B cell (primary cell): ENCODE measurements around the gene TTL. TPM values are rescaled to one million over a fixed set of nuclear protein-coding genes. Genes with fewer than 3 reads are reported as not detected.

Source experiments
- ATAC-seq: fragments of 200-7000 bp; cut with Tn5 transposase; one replicate; pipeline ENCODE4 v1.10.0; 2021; ENCODE audit warnings: low read depth, mild to moderate bottlenecking, moderate number of reproducible peaks, moderate library complexity
- CTCF ChIA-PET: fragments of 350-600 bp; sonication (Branson Sonifier 250); formaldehyde crosslinking; loops from one replicate; lab custom pipeline; 2021; ENCODE audit warnings: antibody characterized with exemption, inconsistent platforms; lab: Charles Lee
- POLR2A ChIA-PET: fragments of 350-600 bp; sonication (Branson Sonifier 250); formaldehyde crosslinking; loops from one replicate; lab custom pipeline; 2021; ENCODE audit warnings: antibody characterized with exemption; lab: Charles Lee
- DNase-seq: peaks from one replicate; pipeline ENCODE4 v3.0.0; 2013
- H2AFZ ChIP-seq: 2 replicates; pipeline ENCODE4 v1.6.1; 2012; ENCODE audit warnings: mild to moderate bottlenecking, low read depth, low read length; ENCODE audit not compliant: insufficient read depth, poor library complexity, severe bottlenecking
- H3K27ac ChIP-seq, 2 donors: 1 replicate in 1 of 2; 2 replicates in 1 of 2; pipeline ENCODE4 v1.5.1; 2012 to 2013; ENCODE audit warnings: low read length in 2 of 2, mild to moderate bottlenecking in 2 of 2, moderate library complexity in 1 of 2
- H3K27me3 ChIP-seq, 4 experiments: fragments of 200-600 bp in 1 of 4; sonication (generic) in 1 of 4; replicated peaks in 1 of 4; 1 replicate in 2 of 4; 2 replicates in 2 of 4; pipeline versions ENCODE4 v1.6.1 to v1.7.0; 2013 to 2016; ENCODE audit warnings: low read length in 3 of 4, mild to moderate bottlenecking in 2 of 4, mixed read lengths in 1 of 4, moderate library complexity in 1 of 4; ENCODE audit not compliant: insufficient read depth in 4 of 4, control insufficient read depth in 3 of 4; ENCODE audit errors: control extremely low read depth in 1 of 4
- H3K36me3 ChIP-seq, 2 experiments: replicated peaks in 1 of 2; 1 replicate in 1 of 2; 2 replicates in 1 of 2; pipeline versions ENCODE4 v1.6.1 to v1.7.1; 2013; ENCODE audit warnings: low read length in 1 of 2; ENCODE audit not compliant: insufficient read depth in 2 of 2, control insufficient read depth in 1 of 2; ENCODE audit errors: control extremely low read depth in 1 of 2, extremely low read depth in 1 of 2
- H3K4me1 ChIP-seq, 2 donors: fragments of 200-600 bp in 1 of 2; sonication (generic) in 1 of 2; 1 replicate in 1 of 2; 2 replicates in 1 of 2; pipeline versions ENCODE4 v1.5.1 to v1.6.1; 2013 to 2017; ENCODE audit warnings: low read length in 2 of 2; ENCODE audit not compliant: control insufficient read depth in 2 of 2, insufficient read depth in 2 of 2
- H3K4me2 ChIP-seq: replicated peaks from 2 replicates; pipeline ENCODE3; 2012; ENCODE audit warnings: mild to moderate bottlenecking, low read depth, low read length; ENCODE audit not compliant: poor library complexity, severe bottlenecking
- H3K4me3 ChIP-seq, 5 experiments: fragments of 200-600 bp in 1 of 5; sonication (generic) in 1 of 5; 1 replicate in 3 of 5; 2 replicates in 2 of 5; pipeline versions ENCODE4 v1.5.1 to v1.7.0; 2011 to 2016; ENCODE audit warnings: low read length in 4 of 5, mild to moderate bottlenecking in 4 of 5, low read depth in 2 of 5, control low read depth in 1 of 5, moderate library complexity in 1 of 5; ENCODE audit not compliant: insufficient read depth in 1 of 5; ENCODE audit errors: control extremely low read depth in 1 of 5, extremely low read depth in 1 of 5
- H3K79me2 ChIP-seq: fragments of 200-600 bp; sonication (generic); one replicate; pipeline ENCODE4 v1.6.0; 2016; ENCODE audit warnings: low read length; ENCODE audit not compliant: control insufficient read depth, insufficient read depth
- H3K9ac ChIP-seq: fragments of 200-600 bp; sonication (generic); 2 replicates; pipeline ENCODE4 v1.6.1; 2017; ENCODE audit warnings: mild to moderate bottlenecking, low read length, moderate library complexity
- H3K9me3 ChIP-seq, 3 donors: one replicate each; pipeline versions ENCODE4 v1.6.1 to v1.7.1; 2013; ENCODE audit warnings: low read length in 2 of 3; ENCODE audit not compliant: control insufficient read depth in 2 of 3, insufficient read depth in 1 of 3; ENCODE audit errors: control extremely low read depth in 1 of 3
- H4K20me1 ChIP-seq: 2 replicates; pipeline ENCODE4 v1.6.0; 2012; ENCODE audit warnings: mild to moderate bottlenecking, low read length; ENCODE audit not compliant: insufficient read depth, control insufficient read depth, poor library complexity, severe bottlenecking
- H3K27ac Mint-ChIP-seq: one replicate; pipeline ENCODE4 v1.8.0; 2021; ENCODE audit warnings: mixed read lengths
- H3K27me3 Mint-ChIP-seq: one replicate; pipeline ENCODE4 v1.8.0; 2021; ENCODE audit warnings: mixed read lengths
- H3K4me1 Mint-ChIP-seq: one replicate; pipeline ENCODE4 v1.8.0; 2021; ENCODE audit warnings: mixed read lengths
- H3K4me3 Mint-ChIP-seq: one replicate; pipeline ENCODE4 v1.8.0; 2021; ENCODE audit warnings: mixed read lengths
- H3K9me3 Mint-ChIP-seq: one replicate; pipeline ENCODE4 v1.8.0; 2022; ENCODE audit warnings: mixed read lengths; ENCODE audit not compliant: insufficient read depth
- CTCF ChIP-seq: fragments of 200-600 bp; IDR thresholded peaks from one replicate; pipeline ENCODE4 v1.8.0; 2022; ENCODE audit warnings: antibody characterized with exemption, mild to moderate bottlenecking
- EZH2 ChIP-seq: IDR thresholded peaks from 2 replicates; pipeline ENCODE4 v1.6.1; 2012; ENCODE audit warnings: borderline replicate concordance, low read depth, mild to moderate bottlenecking, moderate library complexity, low read length; ENCODE audit not compliant: insufficient read depth, poor library complexity, severe bottlenecking
- WGBS: methylation state at CpG from one replicate; pipeline ENCODE4 v1.1.5; 2013; ENCODE audit warnings: missing lambda C conversion rate; ENCODE audit not compliant: insufficient coverage; 5-methylcytosine and 5-hydroxymethylcytosine counted together
- intact Hi-C: fragments of 100-400 bp; cut with micrococcal nuclease; formaldehyde crosslinking; loops from one replicate; pipeline ENCODE4 v1.10.0; 2022
- polyA plus RNA-seq: library from polyadenylated mRNA; depleted of rRNA; stranded (reverse); fragments of >200 nt; gene quantifications from 2 replicates; pipeline ENCODE4 v1.2.3, GENCODE V29; 2012
- total RNA-seq, 2 donors: library from RNA; stranded (reverse); fragments of 120-200 nt in 1 of 2; gene quantifications; 1 replicate in 1 of 2; 2 replicates in 1 of 2; pipeline versions ENCODE4 v1.2.3 to v1.2.4, GENCODE V29; 2013 to 2022

The TTL gene
- total and polyA plus RNA-seq, 2 donors (not counting 1 experiment from before 2014, with no cell fraction given), result 9.5 to 31.4 TPM

- ChIA-PET POLR2A (no interaction called here), CTCF (interaction anchor here (0.6 to 1.1 kb wide), 2 partner anchors 42 to 64 kb away, joined by 3 read pairs; partner anchors contain the start of gene CHCHD5)
- no peaks in the 10 kb centered on the region for H3K9me3 ChIP-seq
- H3K4me1 ChIP-seq, result peaks cover 15 to 18% of the 10 kb centered on the region in 2 donors
- H3K27ac Mint-ChIP-seq, result no peak within 1 kb of the TSS
- 0% methylated on average over 65 of the region's 67 CpGs for WGBS
- intact Hi-C loops, result loop anchor here (1.0 to 5.0 kb wide), 7 partner anchors 42 to 288 kb away; partner anchors contain the start of genes CHCHD5, CKAP2L, SLC20A1 and ZC3H6
- H3K4me1 Mint-ChIP-seq, result peaks cover 15% of the 10 kb centered on the region
- ATAC-seq, result peak; percentile 80
- H3K9ac ChIP-seq, result peak within 1 kb of the TSS; percentile 93
- peak within 1 kb of the TSS; percentile 85 to 94 for H3K27ac ChIP-seq
- peaks cover 50% of the 10 kb centered on the region for H3K79me2 ChIP-seq
- peak within 1 kb of the TSS; percentile 91 for H3K4me2 ChIP-seq
- H2AFZ ChIP-seq, result peak within 1 kb of the TSS; percentile 98
- DNase-seq, result peak; percentile 88
- no peaks in the 10 kb centered on the region for H3K9me3 Mint-ChIP-seq
- H3K27me3 ChIP-seq, result no peaks in the 10 kb centered on the region
- no peaks in the 10 kb centered on the region for H3K27me3 Mint-ChIP-seq
- peaks cover 3% of the 10 kb centered on the region for H4K20me1 ChIP-seq
- H3K4me3 ChIP-seq, result peak within 1 kb of the TSS; percentile 65 to 99 (median 94)
- no peak within 1 kb of the TSS for H3K4me3 Mint-ChIP-seq
- TF ChIP-seq EZH2, result no peak
- TF ChIP-seq CTCF, result no peak
- peaks cover 2 to 7% of the 10 kb centered on the region in 2 experiments for H3K36me3 ChIP-seq
These were observed 60.4 kb downstream of the TTL start, which contains the start of gene POLR1B for GRCh38 chr2:112542123-112542983. POLR1B (plus strand) TSS chr2:112542465; CDS start chr2:112542495, 30 bp downstream.
